ENCODE data around the gene FAM47E.

FAM47E gene

GRCh38 chr4:76251441-76252270 lies at the start of gene FAM47E:
Gene FAM47E, plus strand, starts transcription at chr4:76251721. Its CDS starts 26 bp downstream, at chr4:76251747.
- no peak for FAIRE-seq

GRCh38 chr4:76203541-76203940 lies 48.0 kb upstream of the FAM47E start:
- no peak for FAIRE-seq

GRCh38 chr4:76204936-76205335 lies 46.6 kb upstream of the FAM47E start:
- no peak for FAIRE-seq

- no peak for FAIRE-seq
Observed at GRCh38 chr4:76205476-76205875, 46.0 kb upstream of the FAM47E start.

DNA sequence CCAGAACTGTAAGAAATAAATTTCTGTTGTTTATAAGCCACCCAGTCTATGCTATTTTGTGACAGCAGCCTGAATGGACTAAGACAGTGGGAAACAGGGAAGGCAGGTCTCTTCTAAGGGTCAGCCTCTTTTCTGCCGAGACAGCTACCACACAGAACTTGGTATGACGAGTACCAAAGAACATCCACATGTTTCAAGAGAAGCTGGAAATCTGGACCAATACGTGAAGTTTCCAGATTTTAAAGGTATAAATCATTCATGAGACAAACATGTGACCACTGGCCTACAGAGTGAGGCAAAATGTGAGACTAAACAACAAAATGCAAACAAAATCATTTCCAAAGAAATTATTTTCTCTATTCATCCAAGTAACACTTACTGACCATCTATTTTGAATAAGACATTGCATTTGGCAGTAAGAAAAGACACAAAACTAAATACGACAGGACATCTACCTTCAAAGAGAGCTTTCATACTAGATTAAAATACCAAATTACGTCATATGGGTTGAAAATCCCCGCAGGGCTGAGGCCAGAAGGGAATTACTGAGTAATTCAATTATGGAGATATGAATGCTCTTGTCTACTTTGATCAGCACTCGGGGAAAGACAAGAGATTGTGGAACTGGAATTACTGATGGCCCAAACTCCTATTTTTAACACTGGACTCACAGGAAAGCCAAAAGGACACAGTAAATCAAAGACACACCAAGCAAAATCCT lies 45.1 kb upstream of the FAM47E start:
- FAIRE-seq: peak; percentile 60

- FAIRE-seq: no peak
Observed at GRCh38 chr4:76207549-76207948, 44.0 kb upstream of the FAM47E start.

GRCh38 chr4:76208005-76208765 lies 43.3 kb upstream of the FAM47E start:
- FAIRE-seq: peak; percentile 97

- FAIRE-seq: no peak
Observed at GRCh38 chr4:76209881-76210280, 41.6 kb upstream of the FAM47E start.

GRCh38 chr4:76210452-76210851 lies 41.1 kb upstream of the FAM47E start:
- FAIRE-seq: no peak

DNA sequence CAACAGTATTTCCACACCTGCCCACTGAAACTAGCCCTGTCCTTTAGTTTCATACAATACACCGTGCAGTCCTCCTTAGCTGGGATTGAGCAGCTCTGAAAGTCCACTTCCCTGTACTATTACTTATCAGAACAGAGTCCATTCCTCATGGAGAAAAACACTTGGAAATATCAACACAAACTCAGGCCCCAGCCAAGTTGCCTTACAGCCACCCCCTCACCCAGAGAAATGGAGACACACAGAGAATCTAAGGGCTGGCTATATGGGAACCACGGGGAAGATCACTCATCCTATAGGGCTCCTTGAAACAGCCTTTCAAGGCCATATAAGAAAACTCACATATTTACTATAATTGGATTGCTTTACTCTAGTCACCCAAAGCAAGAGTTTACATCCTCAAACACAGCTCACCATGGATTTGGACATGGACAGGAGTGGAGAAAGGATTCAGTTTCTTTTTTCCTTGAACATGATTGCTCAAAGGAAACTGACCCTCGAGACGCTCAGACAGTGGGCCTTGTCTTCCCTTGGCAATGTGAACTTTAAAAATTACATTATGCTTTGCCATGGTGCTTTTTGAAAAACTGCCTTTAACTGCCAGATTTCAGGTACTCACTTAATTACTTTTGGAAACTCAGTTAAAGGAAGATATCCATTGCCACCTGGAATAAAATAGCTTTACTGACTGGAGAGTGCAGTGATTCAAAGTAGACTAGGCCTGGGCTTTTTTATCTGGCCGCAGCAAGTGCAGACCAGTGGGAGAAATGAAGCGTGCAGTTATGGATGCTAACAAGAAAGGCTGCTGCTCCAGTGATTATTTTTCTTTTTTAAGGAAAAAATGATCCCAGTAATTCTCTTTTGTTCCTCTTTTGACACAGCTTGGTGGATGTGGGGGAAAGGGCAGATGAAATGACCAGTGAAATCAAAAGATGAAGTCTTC lies 39.5 kb upstream of the FAM47E start:
- FAIRE-seq: no peak

DNA sequence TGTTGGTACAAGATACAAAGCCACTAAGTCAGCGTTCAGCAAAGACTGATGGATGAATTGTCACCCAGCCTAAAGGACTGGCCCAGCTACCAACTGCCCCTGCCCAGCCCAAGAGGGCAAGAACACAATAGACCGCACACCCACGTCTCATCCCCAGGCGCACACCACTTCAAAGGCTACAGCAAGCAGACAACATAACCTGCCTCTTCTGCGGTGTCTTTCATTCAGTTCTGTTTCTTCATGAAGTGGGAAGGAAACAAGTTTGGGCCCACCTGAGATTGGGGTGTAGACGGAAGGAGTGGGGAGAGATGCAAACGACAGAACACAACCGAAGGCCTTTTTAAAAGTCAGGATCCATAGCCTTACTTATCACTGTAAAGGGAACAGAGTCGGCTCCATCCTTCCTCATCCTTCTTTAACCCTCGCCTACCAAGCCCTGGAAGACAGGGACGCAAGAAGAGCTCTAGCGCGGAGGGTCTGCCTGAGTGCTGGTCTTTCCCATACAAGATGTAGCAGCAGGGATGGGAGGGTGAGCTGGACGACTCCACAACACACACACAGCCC lies 38.6 kb upstream of the FAM47E start:
- no peak for FAIRE-seq

GRCh38 chr4:76213415-76214176 lies 37.9 kb upstream of the FAM47E start, which contains the start of gene SCARB2:
Gene SCARB2, minus strand, starts transcription at chr4:76213824. Its CDS starts 281 bp downstream, at chr4:76213543.
- no peak for FAIRE-seq

DNA sequence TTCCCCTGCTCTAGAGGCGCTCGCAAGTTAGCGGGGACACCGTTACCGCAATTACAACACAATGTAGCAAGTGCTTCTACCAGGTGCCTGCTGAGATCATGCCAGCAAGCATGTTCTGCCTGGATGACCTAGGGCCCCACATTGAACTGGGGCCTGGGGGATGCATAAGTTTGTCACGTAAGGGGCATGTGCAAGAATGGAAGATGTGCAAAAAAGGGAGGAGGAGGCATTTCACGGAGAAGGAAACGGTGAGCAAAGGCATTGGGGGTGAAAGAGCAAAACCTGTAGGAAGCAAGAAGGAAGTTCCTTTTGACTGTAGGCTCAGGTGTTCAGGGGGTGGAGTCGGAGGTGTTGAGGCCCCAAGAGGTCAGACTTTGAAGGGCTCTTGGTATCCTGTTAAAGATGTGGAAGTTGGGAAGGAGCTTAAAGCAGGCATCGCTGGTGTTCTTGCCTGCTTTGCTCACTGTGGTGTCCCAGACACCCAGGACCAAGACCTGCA lies 37.3 kb upstream of the FAM47E start:
- FAIRE-seq: no peak

DNA sequence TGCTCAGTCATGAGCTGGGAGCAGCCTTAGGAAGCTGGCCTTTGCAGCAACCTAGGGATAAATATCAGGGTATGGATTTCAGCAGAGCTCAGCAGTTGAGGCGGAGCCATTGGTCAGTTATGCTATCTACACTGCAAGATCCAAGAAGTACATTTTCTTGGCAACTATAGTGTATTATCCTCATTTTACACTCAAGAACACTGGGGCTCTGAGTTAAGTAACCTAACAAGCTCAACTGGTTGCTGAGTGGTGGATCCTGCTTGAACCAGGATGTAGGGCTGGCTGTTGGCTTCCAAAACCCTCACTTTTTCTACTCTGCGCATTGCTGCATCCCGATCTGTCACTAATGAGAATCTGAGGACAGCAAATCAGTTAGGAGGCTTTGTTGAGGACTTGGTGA lies 36.4 kb upstream of the FAM47E start:
- no peak for FAIRE-seq

- no peak for FAIRE-seq
Observed at GRCh38 chr4:76216524-76216923, 35.0 kb upstream of the FAM47E start.

- FAIRE-seq: no peak
Observed at GRCh38 chr4:76216975-76217814, 34.3 kb upstream of the FAM47E start.

DNA sequence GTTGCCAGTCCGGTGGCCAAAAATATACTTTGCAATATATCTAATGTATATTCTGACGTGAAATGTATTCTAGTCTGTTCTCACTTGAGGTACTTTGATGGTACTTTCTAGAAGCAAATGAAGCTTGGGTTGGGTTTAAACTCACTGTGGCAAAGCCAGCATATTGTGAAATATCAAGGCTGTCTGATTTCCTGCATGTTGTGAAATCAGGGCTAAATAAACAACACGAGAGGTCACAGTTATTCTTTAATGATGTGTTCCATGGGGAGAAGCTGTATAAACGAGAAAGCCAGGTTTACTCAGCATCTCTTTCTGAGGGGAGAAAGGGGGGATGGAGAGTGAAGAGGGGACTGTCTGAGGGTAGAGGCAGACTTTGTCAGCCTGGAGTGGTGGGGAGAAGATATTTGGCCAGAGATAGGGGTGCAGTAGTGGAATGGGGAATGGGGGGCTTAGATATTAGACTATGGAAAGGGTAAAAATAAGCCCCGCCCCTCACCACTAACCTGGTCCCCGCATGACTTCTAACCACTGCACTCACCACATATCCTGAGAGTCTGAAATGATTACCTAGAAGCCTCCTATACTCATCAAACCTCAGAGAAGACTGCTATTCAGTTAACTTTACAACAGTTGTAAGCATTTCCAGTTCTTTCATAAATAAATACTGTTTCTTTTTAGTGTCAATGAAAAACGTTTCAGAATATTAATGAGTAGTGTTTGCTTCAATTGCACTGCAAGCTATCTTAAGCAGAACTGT lies 32.0 kb upstream of the FAM47E start:
- FAIRE-seq: peak; percentile 51

GRCh38 chr4:76224171-76224570 lies 27.4 kb upstream of the FAM47E start:
- FAIRE-seq: no peak

DNA sequence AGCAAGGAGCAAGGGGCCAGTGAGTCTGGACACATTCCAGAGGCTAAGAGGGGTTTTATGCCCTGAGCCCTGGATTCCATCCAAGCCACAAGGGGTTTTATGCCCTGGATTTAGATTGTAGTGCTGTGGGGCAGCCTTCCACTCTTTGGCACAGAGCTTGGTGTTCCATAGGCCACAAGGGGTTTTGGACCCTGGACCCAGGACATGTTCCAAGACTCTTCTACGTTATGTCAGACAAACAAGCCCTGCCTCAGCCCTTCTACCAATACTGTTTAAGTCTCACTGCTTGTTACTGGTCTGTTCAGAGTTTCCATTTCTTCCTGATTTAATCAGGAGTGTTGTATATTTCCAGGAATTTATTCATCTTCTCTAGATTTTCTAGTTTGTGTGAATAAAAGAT lies 25.1 kb upstream of the FAM47E start:
- FAIRE-seq: no peak
